Lower leg skin (tissue), 3 donors: ENCODE data around the gene RPLP2.

Experiments
- CTCF ChIP-seq, 3 donors: fragments of 450-650 bp; IDR thresholded peaks; one replicate each; pipeline ENCODE4 v1.5.1; 2016; ENCODE audit warnings: antibody characterized with exemption in 3 of 3, mild to moderate bottlenecking in 3 of 3, moderate library complexity in 2 of 3
- POLR2A ChIP-seq, 2 donors: fragments of 450-650 bp; IDR thresholded peaks; one replicate each; pipeline ENCODE4 v1.6.1; 2016 to 2017; ENCODE audit warnings: antibody characterized with exemption in 2 of 2, mild to moderate bottlenecking in 1 of 2, moderate library complexity in 1 of 2

DNA sequence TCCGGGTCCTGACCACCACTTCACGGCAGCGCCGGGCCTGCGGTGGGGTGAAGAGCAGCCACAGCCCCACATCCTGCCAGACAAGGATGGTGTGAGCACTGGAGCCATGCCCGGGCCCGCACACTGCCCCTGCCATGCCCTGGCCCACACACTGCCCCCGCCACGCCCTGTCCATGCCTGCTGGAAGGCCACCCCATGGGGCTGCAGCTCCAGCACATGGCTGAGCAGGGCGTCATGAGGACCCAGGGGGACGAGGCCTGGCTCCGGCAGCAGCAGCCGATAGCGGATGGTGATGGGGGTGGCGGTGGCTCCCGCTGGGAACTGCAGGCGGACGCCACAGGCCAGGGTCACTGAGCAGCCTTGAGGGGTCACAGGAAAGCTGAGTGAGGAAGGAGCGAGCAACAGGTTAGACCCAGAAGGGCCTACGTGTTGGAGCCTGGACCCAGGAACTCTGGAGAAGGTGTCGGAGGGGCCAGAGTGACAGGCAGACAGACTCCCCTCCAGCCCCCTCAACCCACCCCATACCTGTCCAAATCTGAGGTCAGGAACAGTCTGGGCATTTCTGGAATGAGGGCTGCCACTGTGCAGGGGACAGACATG, 7.6 kb upstream of the RPLP2 start:
- TF ChIP-seq CTCF (IDR thresholded peaks at IDR 0.05) = no peak
- TF ChIP-seq POLR2A (IDR thresholded peaks at IDR 0.05) = no peak
